Karpas-422 (cell line): ENCODE measurements around the gene PXDC1. TPM values are rescaled to one million over a fixed set of nuclear protein-coding genes. Genes with fewer than 3 reads are reported as not detected.
"Not testable (repeated sequence)": the region's sequence is repeated elsewhere in the genome, so short reads cannot be mapped to it uniquely, and the experiment has no call there.

Experiments
- DNase-seq: peaks from one replicate; pipeline ENCODE4 v3.0.0-alpha.2; 2015
- H2AFZ ChIP-seq: fragments of 200-600 bp; sonication (generic); 2 replicates; pipeline ENCODE4 v1.6.1; 2014; ENCODE audit warnings: antibody characterized with exemption, low read length, mixed read lengths
- H3K27ac ChIP-seq: fragments of 200-600 bp; sonication (generic); 2 replicates; pipeline ENCODE4 v1.5.1; 2014; ENCODE audit warnings: mild to moderate bottlenecking, low read length, moderate library complexity
- H3K27me3 ChIP-seq: fragments of 200-600 bp; sonication (generic); 2 replicates; pipeline ENCODE4 v1.6.1; 2014; ENCODE audit warnings: low read length, mixed read lengths
- H3K36me3 ChIP-seq: fragments of 200-600 bp; sonication (generic); 2 replicates; pipeline ENCODE4 v1.6.1; 2014; ENCODE audit warnings: low read length, mixed read lengths; ENCODE audit not compliant: insufficient read depth
- H3K4me1 ChIP-seq: fragments of 200-600 bp; sonication (generic); 2 replicates; pipeline ENCODE4 v1.6.1; 2014; ENCODE audit warnings: mild to moderate bottlenecking, low read length, mixed read lengths
- H3K4me2 ChIP-seq: fragments of 200-600 bp; sonication (generic); 2 replicates; pipeline ENCODE4 v1.6.1; 2014; ENCODE audit warnings: low read length, low read depth, mild to moderate bottlenecking; ENCODE audit not compliant: poor library complexity, severe bottlenecking
- H3K4me3 ChIP-seq: fragments of 200-600 bp; sonication (generic); 2 replicates; pipeline ENCODE4 v1.5.1; 2014; ENCODE audit warnings: mild to moderate bottlenecking, antibody characterized with exemption, low read length, mixed read lengths
- H3K79me2 ChIP-seq: fragments of 200-600 bp; sonication (generic); 2 replicates; pipeline ENCODE4 v1.6.1; 2014; ENCODE audit warnings: mild to moderate bottlenecking, low read length, mixed read lengths
- H3K9ac ChIP-seq: fragments of 200-600 bp; sonication (generic); 2 replicates; pipeline ENCODE4 v1.6.0; 2014; ENCODE audit warnings: low read length
- H3K9me2 ChIP-seq: fragments of 200-600 bp; sonication (generic), shearing (Covaris generic); replicated peaks from 2 replicates; pipeline ENCODE4 v1.6.0; 2014; ENCODE audit warnings: mild to moderate bottlenecking, low read length, moderate library complexity; ENCODE audit not compliant: insufficient read depth
- H3K9me3 ChIP-seq: fragments of 300-700, 200-600 bp; sonication (generic); 2 replicates; pipeline ENCODE4 v1.6.1; 2014; ENCODE audit warnings: low read length, mixed read lengths
- H4K20me1 ChIP-seq: fragments of 200-600 bp; sonication (generic); 2 replicates; pipeline ENCODE4 v1.6.1; 2014; ENCODE audit warnings: mild to moderate bottlenecking, antibody characterized with exemption, low read length, low read depth; ENCODE audit not compliant: insufficient read depth
- total RNA-seq: library from RNA; depleted of rRNA; stranded (reverse); fragments of >200 nt; shearing (Covaris generic); gene quantifications from 2 replicates; pipeline ENCODE4 v1.2.3, GENCODE V29; 2014; ENCODE audit warnings: low replicate concordance

PXDC1 gene
- total RNA-seq, 1 experiment from 2014 or later, result not detected

- no peaks in the 10 kb centered on the region for H3K9me3 ChIP-seq
- H3K79me2 ChIP-seq, result no peaks in the 10 kb centered on the region
- H2AFZ ChIP-seq, result 0 out of 2 replicates have a peak overlapping the region, but pooled peaks have one; percentile 89
- no peaks in the 10 kb centered on the region for H3K9me2 ChIP-seq
- no peaks in the 10 kb centered on the region for H3K27me3 ChIP-seq
- no peaks in the 10 kb centered on the region for H4K20me1 ChIP-seq
- H3K4me1 ChIP-seq, result peaks cover 12% of the 10 kb centered on the region
- peak overlapping the region; percentile 64 for H3K4me2 ChIP-seq
- H3K9ac ChIP-seq, result no peak overlapping the region
- no peak overlapping the region for H3K4me3 ChIP-seq
- DNase-seq, result no peak
- no peaks in the 10 kb centered on the region for H3K36me3 ChIP-seq
- no peak overlapping the region for H3K27ac ChIP-seq
Observed at GRCh38 chr6:3769610-3770009, 18.1 kb upstream of the PXDC1 start.

- Histone ChIP-seq H3K27me3 (no peaks in the 10 kb centered on the region), H3K79me2 (no peaks in the 10 kb centered on the region), H4K20me1 (no peaks in the 10 kb centered on the region), H3K4me2 (no peak overlapping the region), H3K9ac (no peak overlapping the region), H3K4me3 (no peak overlapping the region), H3K27ac (no peak overlapping the region), H3K4me1 (peaks cover 12% of the 10 kb centered on the region), H3K9me3 (no peaks in the 10 kb centered on the region), H3K36me3 (no peaks in the 10 kb centered on the region), H3K9me2 (no peaks in the 10 kb centered on the region), H2AFZ (no peak overlapping the region)
- DNase-seq, result no peak
Observed at GRCh38 chr6:3768502-3768901, 17.0 kb upstream of the PXDC1 start.

GRCh38 chr6:3767483-3767882, 16.0 kb upstream of the PXDC1 start:
- H3K4me3 ChIP-seq, H3K27ac ChIP-seq, H3K79me2 ChIP-seq, H4K20me1 ChIP-seq, H3K4me2 ChIP-seq, H3K27me3 ChIP-seq, DNase-seq, H3K9me2 ChIP-seq, H3K9me3 ChIP-seq, H3K36me3 ChIP-seq, H2AFZ ChIP-seq, H3K9ac ChIP-seq: not testable (repeated sequence)
- H3K4me1 ChIP-seq, result peaks cover 12% of the 10 kb centered on the region

- no peak for DNase-seq
- no peak overlapping the region for H2AFZ ChIP-seq
- peaks cover 12% of the 10 kb centered on the region for H3K4me1 ChIP-seq
- H3K9me2 ChIP-seq, result no peaks in the 10 kb centered on the region
- no peaks in the 10 kb centered on the region for H3K79me2 ChIP-seq
- no peaks in the 10 kb centered on the region for H3K27me3 ChIP-seq
- H3K9ac ChIP-seq, result no peak overlapping the region
- no peak overlapping the region for H3K4me3 ChIP-seq
- no peaks in the 10 kb centered on the region for H3K36me3 ChIP-seq
- H3K27ac ChIP-seq, result no peak overlapping the region
- H4K20me1 ChIP-seq, result no peaks in the 10 kb centered on the region
- no peaks in the 10 kb centered on the region for H3K9me3 ChIP-seq
- no peak overlapping the region for H3K4me2 ChIP-seq
Observed at GRCh38 chr6:3766214-3766613, 14.7 kb upstream of the PXDC1 start.

- H3K36me3 ChIP-seq, result no peaks in the 10 kb centered on the region
- H3K4me3 ChIP-seq, result no peak overlapping the region
Observed at GRCh38 chr6:3765415-3765814, 13.9 kb upstream of the PXDC1 start.

GRCh38 chr6:3764516-3765335, 13.2 kb upstream of the PXDC1 start:
- Histone ChIP-seq H3K4me2 (no peak overlapping the region), H3K9me2 (no peaks in the 10 kb centered on the region), H3K36me3 (no peaks in the 10 kb centered on the region), H3K9ac (no peak overlapping the region), H2AFZ (no peak overlapping the region), H3K27me3 (no peaks in the 10 kb centered on the region), H4K20me1 (no peaks in the 10 kb centered on the region), H3K79me2 (no peaks in the 10 kb centered on the region), H3K4me3 (no peak overlapping the region), H3K4me1 (peaks cover 4% of the 10 kb centered on the region), H3K27ac (no peak overlapping the region), H3K9me3 (no peaks in the 10 kb centered on the region)
- peak; percentile 45 for DNase-seq

More at GRCh38 chr6:3765415-3765814, 13.9 kb upstream of the PXDC1 start:
- no peak overlapping the region for H2AFZ ChIP-seq
- no peaks in the 10 kb centered on the region for H4K20me1 ChIP-seq
- no peak overlapping the region for H3K9ac ChIP-seq
- no peak overlapping the region for H3K4me2 ChIP-seq
- H3K79me2 ChIP-seq, result no peaks in the 10 kb centered on the region
- peaks cover 10% of the 10 kb centered on the region for H3K4me1 ChIP-seq
- H3K27me3 ChIP-seq, result no peaks in the 10 kb centered on the region
- no peak overlapping the region for H3K27ac ChIP-seq
- H3K9me2 ChIP-seq, result no peaks in the 10 kb centered on the region
- DNase-seq, result no peak
- no peaks in the 10 kb centered on the region for H3K9me3 ChIP-seq

GRCh38 chr6:3762852-3763251, 11.3 kb upstream of the PXDC1 start:
- Histone ChIP-seq H3K4me2 (no peak overlapping the region), H2AFZ (no peak overlapping the region), H3K9me3 (no peaks in the 10 kb centered on the region), H3K27me3 (no peaks in the 10 kb centered on the region), H3K27ac (no peak overlapping the region), H3K79me2 (no peaks in the 10 kb centered on the region), H3K4me3 (no peak overlapping the region), H3K9me2 (no peaks in the 10 kb centered on the region), H3K36me3 (no peaks in the 10 kb centered on the region), H3K4me1 (0 out of 2 replicates have a peak, but pooled peaks cover 2% of the 10 kb centered on the region), H4K20me1 (no peaks in the 10 kb centered on the region), H3K9ac (no peak overlapping the region)
- no peak for DNase-seq

GRCh38 chr6:3762359-3762758, 10.8 kb upstream of the PXDC1 start:
- Histone ChIP-seq H3K4me2 (no peak overlapping the region), H3K9ac (no peak overlapping the region), H3K27ac (no peak overlapping the region), H3K9me2 (no peaks in the 10 kb centered on the region), H3K79me2 (no peaks in the 10 kb centered on the region), H2AFZ (no peak overlapping the region), H3K27me3 (no peaks in the 10 kb centered on the region), H4K20me1 (no peaks in the 10 kb centered on the region), H3K4me1 (0 out of 2 replicates have a peak, but pooled peaks cover 2% of the 10 kb centered on the region), H3K9me3 (no peaks in the 10 kb centered on the region), H3K4me3 (no peak overlapping the region), H3K36me3 (no peaks in the 10 kb centered on the region)
- DNase-seq, result no peak
